ENCODE results near the gene FMN1.

Gene FMN1

GRCh38 chr15:32766101-32766500, 428.4 kb downstream of the FMN1 start:
- Histone ChIP-seq H3K27ac (no peak overlapping the region), H3K27me3 (ENCODE audit: control insufficient read depth, insufficient read depth, low read length) (no peaks in the 10 kb centered on the region), H3K79me2 (no peaks in the 10 kb centered on the region), H3K4me1 (no peaks in the 10 kb centered on the region), H3K4me2 (ENCODE audit: low read length) (no peak overlapping the region), H3K9ac (no peak overlapping the region), H3K36me3 (ENCODE audit: control insufficient read depth, insufficient read depth, low read length) (no peaks in the 10 kb centered on the region), H3K9me3 (ENCODE audit: control insufficient read depth, low read length) (no peaks in the 10 kb centered on the region), H3K4me3 (ENCODE audit: low read depth, low read length) (no peak overlapping the region), H2AFZ (no peak overlapping the region)
- TF ChIP-seq, protein P1, sequence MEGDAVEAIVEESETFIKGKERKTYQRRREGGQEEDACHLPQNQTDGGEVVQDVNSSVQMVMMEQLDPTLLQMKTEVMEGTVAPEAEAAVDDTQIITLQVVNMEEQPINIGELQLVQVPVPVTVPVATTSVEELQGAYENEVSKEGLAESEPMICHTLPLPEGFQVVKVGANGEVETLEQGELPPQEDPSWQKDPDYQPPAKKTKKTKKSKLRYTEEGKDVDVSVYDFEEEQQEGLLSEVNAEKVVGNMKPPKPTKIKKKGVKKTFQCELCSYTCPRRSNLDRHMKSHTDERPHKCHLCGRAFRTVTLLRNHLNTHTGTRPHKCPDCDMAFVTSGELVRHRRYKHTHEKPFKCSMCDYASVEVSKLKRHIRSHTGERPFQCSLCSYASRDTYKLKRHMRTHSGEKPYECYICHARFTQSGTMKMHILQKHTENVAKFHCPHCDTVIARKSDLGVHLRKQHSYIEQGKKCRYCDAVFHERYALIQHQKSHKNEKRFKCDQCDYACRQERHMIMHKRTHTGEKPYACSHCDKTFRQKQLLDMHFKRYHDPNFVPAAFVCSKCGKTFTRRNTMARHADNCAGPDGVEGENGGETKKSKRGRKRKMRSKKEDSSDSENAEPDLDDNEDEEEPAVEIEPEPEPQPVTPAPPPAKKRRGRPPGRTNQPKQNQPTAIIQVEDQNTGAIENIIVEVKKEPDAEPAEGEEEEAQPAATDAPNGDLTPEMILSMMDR (IDR thresholded peaks at IDR 0.05), result no peak

DNA sequence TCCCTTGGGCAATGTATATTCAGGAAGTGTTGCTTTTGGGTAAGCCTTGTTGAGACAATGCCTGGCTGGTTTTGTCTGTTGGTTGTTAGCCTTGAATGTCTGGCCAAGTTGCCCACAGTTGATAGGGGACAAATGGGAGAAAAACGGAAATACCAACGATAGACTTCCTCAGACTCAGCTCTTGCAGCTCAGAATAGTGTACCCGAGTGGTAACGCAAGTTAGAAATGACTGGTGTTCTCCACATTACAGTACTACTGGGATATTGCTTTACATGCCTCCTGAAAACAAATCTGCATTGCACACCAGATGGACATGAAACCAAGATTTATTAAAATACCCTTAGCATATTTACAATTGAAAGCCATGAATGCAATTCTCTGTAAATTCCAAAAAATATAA, 429.3 kb downstream of the FMN1 start:
- H3K9ac ChIP-seq, result no peak overlapping the region
- no peak overlapping the region for H3K4me3 ChIP-seq (ENCODE audit: low read depth, low read length)
- no peaks in the 10 kb centered on the region for H3K27me3 ChIP-seq (ENCODE audit: control insufficient read depth, insufficient read depth, low read length)
- H3K36me3 ChIP-seq (ENCODE audit: control insufficient read depth, insufficient read depth, low read length), result no peaks in the 10 kb centered on the region
- no peak overlapping the region for H3K27ac ChIP-seq
- H3K79me2 ChIP-seq, result no peaks in the 10 kb centered on the region
- TF ChIP-seq, protein P1 (IDR thresholded peaks at IDR 0.05), result no peak
- no peak overlapping the region for H2AFZ ChIP-seq
- no peaks in the 10 kb centered on the region for H3K9me3 ChIP-seq (ENCODE audit: control insufficient read depth, low read length)
- H3K4me1 ChIP-seq, result no peaks in the 10 kb centered on the region
- H3K4me2 ChIP-seq (ENCODE audit: low read length), result no peak overlapping the region

DNA sequence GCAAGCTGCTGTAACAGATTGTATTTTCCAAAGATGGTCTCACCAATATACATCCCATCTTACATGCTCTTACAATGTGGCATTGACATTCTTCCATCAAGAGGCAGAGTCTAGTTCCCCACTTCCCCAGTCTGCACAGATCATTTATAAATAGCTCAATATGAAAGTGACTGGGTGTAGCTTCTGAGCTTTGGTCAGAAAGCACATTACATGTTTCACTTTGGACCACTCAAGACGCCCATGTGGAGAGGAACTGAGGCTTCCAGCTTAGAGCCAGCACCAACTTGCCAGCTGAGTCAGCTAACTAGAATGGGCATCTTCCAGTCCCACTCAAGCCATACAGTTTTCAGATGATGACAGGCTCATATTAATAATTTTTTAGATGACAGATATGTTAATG, 431.2 kb downstream of the FMN1 start:
- H3K9ac ChIP-seq, result no peak overlapping the region
- H2AFZ ChIP-seq, result no peak overlapping the region
- H3K4me2 ChIP-seq (ENCODE audit: low read length), result no peak overlapping the region
- no peak overlapping the region for H3K4me3 ChIP-seq (ENCODE audit: low read depth, low read length)
- no peaks in the 10 kb centered on the region for H3K79me2 ChIP-seq
- H3K9me3 ChIP-seq (ENCODE audit: control insufficient read depth, low read length), result no peaks in the 10 kb centered on the region
- TF ChIP-seq, protein P1 (IDR thresholded peaks at IDR 0.05), result no peak
- H3K27ac ChIP-seq, result no peak overlapping the region
- H3K27me3 ChIP-seq (ENCODE audit: control insufficient read depth, insufficient read depth, low read length), result no peaks in the 10 kb centered on the region
- H3K36me3 ChIP-seq (ENCODE audit: control insufficient read depth, insufficient read depth, low read length), result no peaks in the 10 kb centered on the region
- H3K4me1 ChIP-seq, result no peaks in the 10 kb centered on the region

- TF ChIP-seq, protein P1 (IDR thresholded peaks at IDR 0.05), result no peak
- Histone ChIP-seq H3K9me3 (ENCODE audit: control insufficient read depth, low read length) (no peaks in the 10 kb centered on the region), H3K4me1 (no peaks in the 10 kb centered on the region), H3K36me3 (ENCODE audit: control insufficient read depth, insufficient read depth, low read length) (no peaks in the 10 kb centered on the region), H3K79me2 (no peaks in the 10 kb centered on the region), H3K27me3 (ENCODE audit: control insufficient read depth, insufficient read depth, low read length) (no peaks in the 10 kb centered on the region), H3K27ac (no peak overlapping the region), H3K9ac (no peak overlapping the region), H3K4me2 (ENCODE audit: low read length) (no peak overlapping the region), H3K4me3 (ENCODE audit: low read depth, low read length) (no peak overlapping the region), H2AFZ (no peak overlapping the region)
These were observed 437.1 kb downstream of the FMN1 start for GRCh38 chr15:32757426-32757825.

DNA sequence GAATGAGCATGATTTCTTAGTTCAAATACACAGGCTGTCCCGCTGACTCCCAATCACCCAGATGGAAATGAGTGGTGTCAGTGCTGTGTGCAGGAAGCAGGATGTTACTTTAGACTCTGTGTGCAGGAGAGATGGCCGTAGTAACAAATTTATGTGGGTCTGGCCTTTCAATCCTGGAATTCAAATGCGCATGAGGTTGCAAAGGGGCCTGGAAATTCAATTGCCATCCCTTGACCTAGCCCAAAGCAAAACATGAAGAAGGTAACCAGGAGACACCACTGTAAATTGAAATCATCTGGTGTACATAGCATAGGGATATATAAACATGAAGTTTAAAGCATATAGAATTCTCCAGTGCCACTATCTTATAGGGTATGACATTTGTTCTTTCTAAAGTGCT, 443.5 kb downstream of the FMN1 start:
- Histone ChIP-seq H3K79me2 (no peaks in the 10 kb centered on the region), H2AFZ (no peak overlapping the region), H3K9ac (no peak overlapping the region), H3K36me3 (ENCODE audit: control insufficient read depth, insufficient read depth, low read length) (no peaks in the 10 kb centered on the region), H3K4me1 (no peaks in the 10 kb centered on the region), H3K9me3 (ENCODE audit: control insufficient read depth, low read length) (no peaks in the 10 kb centered on the region), H3K4me3 (ENCODE audit: low read depth, low read length) (no peak overlapping the region), H3K4me2 (ENCODE audit: low read length) (no peak overlapping the region), H3K27me3 (ENCODE audit: control insufficient read depth, insufficient read depth, low read length) (no peaks in the 10 kb centered on the region), H3K27ac (no peak overlapping the region)
- TF ChIP-seq, protein P1 (IDR thresholded peaks at IDR 0.05), result no peak

Measured in parathyroid adenoma (tissue), 2 donors.